RWPE1 (cell line): ENCODE measurements around the gene ZBTB42.

ENCODE experiments used
- CTCF ChIA-PET: fragments of 350-600 bp; sonication (Branson Sonifier 250); formaldehyde crosslinking; extraction: SDS; loops from one replicate; lab custom pipeline; 2021; lab: Yijun Ruan, JAX
- POLR2A ChIA-PET: fragments of 400-600 bp; formaldehyde crosslinking; extraction: SDS; loops from one replicate; lab custom pipeline; 2020; ENCODE audit warnings: antibody characterized with exemption; ENCODE audit not compliant: low non-redundant PET; lab: Yijun Ruan, JAX
- DNase-seq: peaks from one replicate; pipeline ENCODE4 v3.0.0; 2012; ENCODE audit warnings: low spot score
- H3K27ac ChIP-seq: fragments of 450-650 bp; 2 replicates; pipeline ENCODE4 v1.5.1; 2017
- CTCF ChIP-seq: fragments of 450-650 bp; conservative IDR thresholded peaks from 2 replicates; pipeline ENCODE4 v1.5.1; 2017; ENCODE audit warnings: low read depth, mild to moderate bottlenecking

Gene ZBTB42

GRCh38 chr14:104780513-104781030, 20.3 kb upstream of the ZBTB42 start:
- POLR2A ChIA-PET = no interaction called here
- DNase-seq = no peak
- H3K27ac ChIP-seq = peak overlapping the region; percentile 39; the same call in 1 of the 2 replicates
- no peak for TF ChIP-seq CTCF
- CTCF ChIA-PET = interaction anchor here (0.5 to 1.3 kb wide), 4 partner anchors 9 to 997 kb away, joined by 3 to 5 read pairs (median 3); no protein-coding TSS in a partner anchor

DNA sequence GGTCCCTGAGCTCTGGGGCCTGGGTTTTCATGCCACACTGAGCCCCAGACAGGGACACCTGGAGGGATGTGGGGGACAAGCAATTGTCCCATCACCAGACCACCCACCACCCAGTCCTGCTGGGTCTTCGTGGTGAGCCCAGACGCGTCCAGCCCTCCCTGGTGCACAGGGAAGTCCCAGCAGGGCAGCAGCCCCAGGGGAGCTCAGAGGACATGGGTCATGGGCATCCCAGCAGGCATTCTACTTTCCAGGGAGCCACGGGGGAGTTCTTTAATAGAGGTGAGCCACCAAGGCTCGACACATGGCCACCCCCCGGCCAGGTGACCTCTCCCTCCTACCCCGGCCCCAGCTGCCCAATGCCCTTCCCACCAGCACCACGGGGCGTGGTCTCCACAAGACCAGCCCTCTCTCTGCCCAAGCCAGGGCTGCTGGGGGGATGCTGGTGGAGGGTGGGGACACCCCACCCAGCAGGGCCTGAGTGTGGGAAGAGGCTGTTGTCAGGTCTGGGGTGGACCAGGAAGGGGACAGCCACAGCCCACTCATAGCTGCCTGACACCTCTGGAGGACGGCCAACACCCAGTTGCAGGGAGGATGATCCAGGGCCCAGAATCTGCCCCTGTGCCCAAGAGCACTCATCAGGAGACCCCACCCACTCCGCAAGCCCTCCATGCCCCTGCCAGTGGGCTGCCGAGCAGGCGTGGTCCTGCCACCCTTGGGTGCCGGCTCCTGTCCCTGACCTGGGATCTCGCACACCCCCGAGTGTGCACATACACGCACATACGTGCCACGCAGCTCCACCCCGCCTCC, 19.4 kb upstream of the ZBTB42 start:
- DNase-seq = no peak
- no peak for TF ChIP-seq CTCF
- ChIA-PET CTCF (interaction anchor here (0.6 to 1.3 kb wide), 2 partner anchors 13 to 998 kb away, joined by 3 to 5 read pairs; no protein-coding TSS in a partner anchor), POLR2A (no interaction called here)
- H3K27ac ChIP-seq = peak overlapping the region; percentile 39

GRCh38 chr14:104782086-104782807, 18.7 kb upstream of the ZBTB42 start:
- TF ChIP-seq CTCF = no peak
- CTCF ChIA-PET = no interaction called here

DNA sequence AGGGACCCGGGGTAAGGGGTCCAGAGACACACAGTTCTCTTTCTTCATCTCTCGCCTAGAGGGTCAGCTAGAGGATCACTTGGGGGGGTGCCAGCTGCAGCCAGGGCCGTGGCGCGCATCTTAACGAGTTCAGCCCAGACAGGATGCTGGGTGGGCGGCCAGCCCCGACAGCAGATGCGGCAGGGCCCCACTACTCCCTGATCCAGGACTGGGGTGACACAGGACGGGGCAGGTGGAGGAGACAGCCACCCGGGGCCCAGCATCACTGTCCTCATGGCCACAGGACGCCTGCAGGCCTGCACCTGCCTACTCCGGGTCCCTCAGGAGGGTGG, 18.1 kb upstream of the ZBTB42 start:
- TF ChIP-seq CTCF = no peak
- CTCF ChIA-PET = no interaction called here
- POLR2A ChIA-PET = no interaction called here
- DNase-seq = no peak
- H3K27ac ChIP-seq = peak overlapping the region; percentile 39

More at GRCh38 chr14:104782086-104782807, 18.7 kb upstream of the ZBTB42 start:
- H3K27ac ChIP-seq = peak overlapping the region; percentile 39
- DNase-seq = no peak
- POLR2A ChIA-PET = no interaction called here

DNA sequence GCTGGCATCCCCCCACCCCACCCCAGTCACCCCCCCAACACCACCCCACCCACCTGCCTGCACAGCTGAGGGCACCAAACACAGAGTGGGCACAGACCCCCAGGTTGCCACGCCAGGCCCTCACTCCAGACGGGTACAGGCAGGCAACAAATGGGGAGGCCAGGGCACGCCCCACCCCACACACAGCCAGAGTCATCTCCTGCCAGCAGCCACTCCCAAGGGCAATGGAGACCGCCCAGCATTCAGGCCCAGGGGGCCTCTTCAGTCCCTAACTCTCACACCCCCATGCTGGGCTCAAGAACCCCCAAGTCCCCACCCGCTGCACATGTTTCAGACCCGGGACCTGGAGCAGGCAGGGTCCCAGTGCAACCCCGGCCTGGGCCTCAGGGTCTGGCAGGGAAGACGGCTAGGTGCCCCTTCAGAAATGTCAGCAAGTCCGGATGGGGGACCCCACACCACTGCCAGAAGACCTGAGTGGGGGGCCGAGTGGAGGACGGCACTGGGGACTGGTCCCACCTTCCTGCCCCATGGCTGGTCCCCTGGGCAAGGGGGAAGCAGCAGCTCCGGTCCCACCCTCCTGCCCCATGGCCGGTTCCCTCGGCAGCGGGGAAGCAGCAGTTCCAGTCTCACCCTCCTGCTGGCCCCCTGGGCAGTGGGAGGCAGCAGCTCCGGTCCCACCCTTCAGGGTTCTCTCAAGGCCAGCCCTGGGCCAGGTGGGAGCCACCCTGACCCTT, 17.2 kb upstream of the ZBTB42 start:
- H3K27ac ChIP-seq = peak overlapping the region; percentile 39
- DNase-seq = no peak
- no peak for TF ChIP-seq CTCF
- ChIA-PET POLR2A (no interaction called here), CTCF (no interaction called here)

DNA sequence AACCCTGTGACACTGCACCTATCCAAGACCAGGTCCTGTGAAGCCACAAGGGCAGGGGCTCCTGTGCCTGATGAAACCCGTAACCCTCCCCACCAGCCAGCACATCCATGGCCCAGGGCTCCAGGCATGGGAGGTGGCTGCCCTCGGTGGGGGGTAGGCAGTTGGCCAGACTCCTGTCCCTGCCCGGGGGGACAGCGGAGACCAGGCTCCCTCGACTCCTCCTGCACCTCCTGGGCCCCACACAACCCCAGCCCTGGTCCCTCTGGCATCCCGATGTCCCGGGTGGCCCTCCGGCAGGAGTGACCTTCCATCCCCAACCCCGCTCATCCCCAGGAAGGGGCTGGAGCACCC, 16.7 kb upstream of the ZBTB42 start:
- CTCF ChIA-PET = no interaction called here
- no peak for TF ChIP-seq CTCF
- H3K27ac ChIP-seq = peak overlapping the region; percentile 39
- POLR2A ChIA-PET = no interaction called here
- DNase-seq = no peak
